ENCODE measurements around the gene RPS10.

DNA sequence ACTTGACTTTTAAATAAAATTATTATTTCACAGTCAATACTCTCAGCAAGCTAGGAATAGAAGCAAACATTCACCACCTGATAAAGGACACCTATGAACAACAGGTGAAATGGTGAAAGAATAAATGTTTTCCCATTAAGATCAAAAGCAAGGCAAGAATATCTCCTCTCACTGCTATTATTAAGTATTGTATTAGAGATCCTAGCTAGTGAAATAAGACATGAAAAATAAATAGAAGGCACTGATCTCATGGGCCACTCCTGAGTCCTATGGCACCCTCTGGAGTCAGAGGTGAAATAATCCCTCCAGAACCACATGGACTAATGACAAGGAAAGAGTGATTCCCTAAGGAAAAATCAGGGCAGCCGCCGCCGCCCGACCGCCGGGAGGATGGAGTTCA is 29.4 kb downstream of the RPS10 start:
- TF ChIP-seq POLR2A (IDR thresholded peaks at IDR 0.05) (no peak), CTCF (IDR thresholded peaks at IDR 0.05) (no peak), POLR2AphosphoS5 (IDR thresholded peaks at IDR 0.05; ENCODE audit: insufficient read depth in 1 of 2, low read depth in 1 of 2) (no peak)

All from vagina (tissue), 2 donors.